Measurements from ENCODE around the gene MDM2. TPM values are rescaled to one million over a fixed set of nuclear protein-coding genes. Genes with fewer than 3 reads are reported as not detected.

The MDM2 gene
- total RNA-seq, 1 experiment from 2014 or later: 159 TPM

DNA sequence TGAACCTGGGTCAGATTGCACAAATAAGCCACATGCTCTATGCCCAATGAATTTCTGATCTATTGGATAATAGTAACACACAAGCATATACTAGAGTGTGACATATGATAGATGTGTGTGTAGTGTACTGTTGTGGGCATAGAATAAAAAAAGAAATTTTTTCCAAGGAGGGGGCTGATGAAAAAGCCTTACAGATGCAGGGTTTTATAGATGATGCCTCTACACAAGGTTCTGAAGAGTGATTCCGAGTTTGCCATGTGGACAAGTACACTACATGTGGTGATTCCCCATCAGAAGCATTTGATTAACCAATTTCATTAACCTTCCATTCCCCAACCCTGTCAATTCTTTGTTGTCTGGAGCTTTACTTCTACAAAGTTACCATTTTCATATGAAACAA lies 79.7 kb downstream of the MDM2 start:
- Histone ChIP-seq H3K23ac (ENCODE audit: insufficient read length, low read depth, low read length) (no peak overlapping the region), H3K56ac (ENCODE audit: insufficient read length, low read depth, low read length) (no peak overlapping the region), H3T11ph (ENCODE audit: low read length) (no peak overlapping the region), H4K5ac (ENCODE audit: insufficient read length, low read depth, low read length) (no peak overlapping the region), H3K4me2 (ENCODE audit: insufficient read depth, insufficient read length, low read length) (no peak overlapping the region), H4K91ac (ENCODE audit: insufficient read length, low read depth, low read length) (no peak overlapping the region), H3K9ac (ENCODE audit: extremely low read depth, insufficient read length, low read length) (no peak overlapping the region), H2BK15ac (ENCODE audit: low read depth, low read length) (no peak overlapping the region), H3K9me3 (ENCODE audit: control insufficient read depth, low read depth, low read length) (no peaks in the 10 kb centered on the region), H2AFZ (ENCODE audit: low read length) (no peak overlapping the region), H2AK5ac (ENCODE audit: insufficient read length, low read length) (no peak overlapping the region), H2BK5ac (ENCODE audit: insufficient read length, low read length) (no peak overlapping the region), H3K4me1 (ENCODE audit: insufficient read depth, low read length) (no peaks in the 10 kb centered on the region), H3K79me1 (ENCODE audit: insufficient read depth, low read depth, low read length, poor library complexity, severe bottlenecking) (no peaks in the 10 kb centered on the region), H2BK20ac (ENCODE audit: low read depth, low read length, poor library complexity, severe bottlenecking) (no peak overlapping the region), H4K20me1 (ENCODE audit: control insufficient read depth, insufficient read depth, insufficient read length) (no peaks in the 10 kb centered on the region), H2BK12ac (ENCODE audit: insufficient read length, low read depth, low read length) (no peak overlapping the region), H2BK120ac (ENCODE audit: low read depth, low read length, poor library complexity, severe bottlenecking) (no peak overlapping the region), H3K27me3 (ENCODE audit: insufficient read depth, low read length) (no peaks in the 10 kb centered on the region), H3K27ac (ENCODE audit: insufficient read length, low read depth, low read length) (no peak overlapping the region), H4K8ac (replicated peaks; ENCODE audit: insufficient read length, low read depth, low read length) (no peak overlapping the region), H3K23me2 (ENCODE audit: insufficient read length, low read depth, low read length, poor library complexity, severe bottlenecking) (no peaks in the 10 kb centered on the region), H3K79me2 (ENCODE audit: insufficient read depth, low read length) (no peaks in the 10 kb centered on the region), H3K18ac (ENCODE audit: insufficient read length, low read depth, low read length) (no peak overlapping the region), H3K14ac (ENCODE audit: insufficient read depth, low read length) (no peak overlapping the region), H3K4ac (ENCODE audit: low read depth, low read length) (no peak overlapping the region)
- H3K36me3 Mint-ChIP-seq (ENCODE audit: insufficient read depth in 1 of 3, low read depth in 3 of 3): no peaks in the 10 kb centered on the region
- no peaks in the 10 kb centered on the region for H3K9me3 Mint-ChIP-seq
- no peaks in the 10 kb centered on the region for H3K27me3 Mint-ChIP-seq (ENCODE audit: low read depth)
- H3K4me1 Mint-ChIP-seq: peaks cover 2% of the 10 kb centered on the region in 2 experiments; a peak in 2 of 4 replicates
- no CpG with 5 or more reads among the region's 1 CpG for WGBS (ENCODE audit: extremely low coverage, insufficient read length, low lambda C conversion rate)
- no peak overlapping the region for H3K4me3 Mint-ChIP-seq
- no peak overlapping the region for H3K27ac Mint-ChIP-seq
- no peak for DNase-seq
- TF ChIP-seq CTCF (conservative IDR thresholded peaks at IDR 0.05): no peak
